Activated CD4-positive, alpha-beta T cell treated with anti-CD3 and anti-CD28 coated beads, Interleukin-2, Interleukin-6, amounts not matched to agents 100 ng/mL and 50 ng/mL, durations not matched to agents 16 hours and 8 hours (primary cell): ENCODE data around the gene CHRNB1.

ENCODE experiments used
- DNase-seq: peaks from one replicate; pipeline ENCODE4 v3.0.0-alpha.2; 2020

The CHRNB1 gene

DNA sequence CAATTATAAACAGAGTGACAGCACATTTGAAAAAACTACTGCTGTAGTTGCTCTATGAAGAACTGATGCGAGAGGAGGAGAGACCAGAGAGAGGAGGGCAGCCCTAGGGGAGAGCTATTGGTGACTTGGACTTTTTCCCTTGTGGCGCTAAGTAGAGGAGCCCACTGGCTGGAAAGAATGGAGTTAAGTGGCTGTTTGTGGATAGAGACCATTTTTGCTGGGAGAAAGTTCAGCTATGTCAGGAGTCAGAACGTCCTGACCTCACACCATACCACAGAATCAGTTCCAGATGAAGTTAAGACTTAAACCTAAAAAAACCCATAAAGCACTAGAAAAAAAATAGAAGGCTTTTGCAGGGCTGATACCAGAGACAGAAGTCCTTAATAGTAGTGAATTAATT, 41.3 kb downstream of the CHRNB1 start:
- DNase-seq, result no peak

DNA sequence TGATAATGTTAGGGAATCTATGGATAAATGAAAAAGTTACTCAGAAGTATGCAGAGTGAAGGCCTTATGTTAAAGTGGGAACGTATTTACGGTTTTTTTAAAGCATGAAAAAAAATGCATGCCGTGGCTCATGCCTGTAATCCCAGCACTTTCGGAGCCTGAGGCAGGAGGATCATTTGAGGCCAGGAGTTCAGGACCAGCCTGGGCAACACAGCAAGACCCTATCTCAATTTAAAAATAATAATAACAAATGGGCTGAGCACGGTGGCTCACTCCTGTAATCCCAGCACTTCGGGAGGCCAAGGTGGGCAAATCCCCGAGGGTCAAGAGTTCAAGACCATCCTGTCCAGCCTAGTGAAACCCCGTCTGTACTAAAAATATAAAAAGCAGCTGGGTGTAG, 45.3 kb downstream of the CHRNB1 start:
- no peak for DNase-seq

DNA sequence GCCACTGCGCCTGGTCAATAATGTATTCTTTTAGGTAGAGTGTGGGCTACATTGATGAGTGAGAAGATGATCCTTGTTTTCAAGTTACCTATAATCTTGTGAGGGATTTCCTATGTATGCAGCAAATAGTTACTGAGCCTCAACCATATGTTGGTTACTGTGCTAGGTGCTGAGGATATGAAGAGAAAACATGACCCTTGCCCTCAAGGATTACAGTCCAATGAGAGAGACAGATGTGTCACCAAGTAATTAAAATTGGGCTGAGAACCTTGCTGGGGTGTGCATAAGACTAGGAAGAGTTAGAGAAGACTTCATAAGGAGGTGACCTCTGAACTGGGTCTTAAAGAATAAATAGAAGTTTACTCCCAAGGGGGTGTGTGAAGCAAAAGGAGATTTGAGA, 46.7 kb downstream of the CHRNB1 start:
- no peak for DNase-seq

DNA sequence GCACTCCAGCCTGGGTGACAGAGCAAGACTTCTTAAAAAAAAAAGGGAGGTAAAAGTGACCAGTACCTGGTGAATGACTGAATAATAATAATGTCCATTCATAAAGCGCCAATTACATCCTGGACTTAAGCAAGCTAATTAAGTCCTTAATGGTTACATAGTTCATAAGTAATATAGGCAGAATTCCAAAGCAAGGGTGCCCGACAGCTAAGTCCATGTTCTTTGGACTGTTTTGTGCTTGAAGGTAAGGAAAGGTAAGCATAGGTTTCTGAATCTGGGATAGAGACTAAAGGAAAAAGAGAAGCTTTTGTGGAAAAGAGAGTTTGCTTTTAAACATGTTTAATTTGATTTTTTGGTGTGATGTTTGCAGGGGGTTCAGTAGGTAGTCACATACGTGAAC, 49.1 kb downstream of the CHRNB1 start:
- no peak for DNase-seq

DNA sequence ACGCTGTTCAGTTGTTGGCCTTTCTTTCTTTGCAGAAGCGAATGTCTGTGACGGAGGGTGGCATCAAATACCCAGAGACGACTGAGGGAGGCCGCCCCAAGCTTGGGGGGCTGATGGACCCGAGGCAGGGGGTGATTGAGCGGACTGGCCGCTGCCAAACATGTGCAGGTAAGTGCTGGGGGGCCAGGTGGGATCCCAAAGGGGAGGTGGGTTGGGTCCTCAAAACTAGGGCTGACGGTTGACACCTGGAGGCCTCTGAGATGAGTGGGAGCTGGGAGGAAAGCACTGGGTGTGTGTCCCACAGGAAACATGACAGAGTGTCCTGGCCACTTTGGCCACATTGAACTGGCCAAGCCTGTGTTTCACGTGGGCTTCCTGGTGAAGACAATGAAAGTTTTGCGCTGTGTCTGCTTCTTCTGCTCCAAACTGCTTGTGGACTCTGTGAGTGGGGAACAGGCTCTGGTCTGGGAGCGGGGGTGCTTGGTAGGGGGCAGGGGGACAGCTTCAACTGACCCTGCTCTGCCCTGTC, 51.1 kb downstream of the CHRNB1 start:
- DNase-seq, result no peak

DNA sequence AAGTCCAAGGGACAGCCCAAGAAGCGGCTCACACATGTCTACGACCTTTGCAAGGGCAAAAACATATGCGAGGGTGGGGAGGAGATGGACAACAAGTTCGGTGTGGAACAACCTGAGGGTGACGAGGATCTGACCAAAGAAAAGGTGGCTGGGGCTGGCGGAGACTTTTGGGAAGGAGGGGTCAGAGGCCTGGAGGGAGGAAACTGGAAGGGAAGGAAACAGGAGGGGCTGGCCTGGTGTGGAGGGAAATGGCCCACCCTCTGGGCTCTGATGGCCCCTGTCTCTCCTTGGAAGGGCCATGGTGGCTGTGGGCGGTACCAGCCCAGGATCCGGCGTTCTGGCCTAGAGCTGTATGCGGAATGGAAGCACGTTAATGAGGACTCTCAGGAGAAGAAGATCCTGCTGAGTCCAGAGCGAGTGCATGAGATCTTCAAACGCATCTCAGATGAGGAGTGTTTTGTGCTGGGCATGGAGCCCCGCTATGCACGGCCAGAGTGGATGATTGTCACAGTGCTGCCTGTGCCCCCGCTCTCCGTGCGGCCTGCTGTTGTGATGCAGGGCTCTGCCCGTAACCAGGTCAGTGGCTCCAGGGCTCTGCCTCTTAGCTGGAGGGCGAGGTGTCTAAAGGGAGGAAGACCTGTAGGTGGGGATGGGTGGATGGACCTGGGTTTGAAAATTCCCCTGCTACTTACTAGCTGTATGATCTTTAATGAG, 51.8 kb downstream of the CHRNB1 start:
- no peak for DNase-seq

DNA sequence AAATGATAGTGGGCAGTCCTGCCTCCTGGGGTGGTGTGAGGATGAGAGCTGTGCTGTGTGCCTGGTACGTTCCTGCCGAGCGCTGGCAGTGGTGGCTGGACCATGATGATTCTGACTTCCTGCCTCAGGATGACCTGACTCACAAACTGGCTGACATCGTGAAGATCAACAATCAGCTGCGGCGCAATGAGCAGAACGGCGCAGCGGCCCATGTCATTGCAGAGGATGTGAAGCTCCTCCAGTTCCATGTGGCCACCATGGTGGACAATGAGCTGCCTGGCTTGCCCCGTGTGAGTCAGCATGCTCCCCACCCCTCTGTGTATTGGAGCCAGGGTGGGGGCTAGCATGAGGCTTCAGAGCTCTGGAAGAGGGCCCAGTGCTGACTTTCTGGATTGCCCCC, 52.4 kb downstream of the CHRNB1 start:
- no peak for DNase-seq

DNA sequence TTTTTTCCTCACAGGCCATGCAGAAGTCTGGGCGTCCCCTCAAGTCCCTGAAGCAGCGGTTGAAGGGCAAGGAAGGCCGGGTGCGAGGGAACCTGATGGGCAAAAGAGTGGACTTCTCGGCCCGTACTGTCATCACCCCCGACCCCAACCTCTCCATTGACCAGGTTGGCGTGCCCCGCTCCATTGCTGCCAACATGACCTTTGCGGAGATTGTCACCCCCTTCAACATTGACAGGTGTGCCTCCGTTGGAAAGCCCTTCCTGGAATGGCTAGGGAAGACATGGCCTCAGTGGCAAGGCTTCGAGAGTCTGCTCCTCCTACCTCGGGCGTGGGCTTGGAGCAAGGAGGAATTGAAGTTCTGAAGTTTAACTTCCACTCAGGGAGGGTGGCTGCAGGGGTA, 52.8 kb downstream of the CHRNB1 start:
- no peak for DNase-seq

DNA sequence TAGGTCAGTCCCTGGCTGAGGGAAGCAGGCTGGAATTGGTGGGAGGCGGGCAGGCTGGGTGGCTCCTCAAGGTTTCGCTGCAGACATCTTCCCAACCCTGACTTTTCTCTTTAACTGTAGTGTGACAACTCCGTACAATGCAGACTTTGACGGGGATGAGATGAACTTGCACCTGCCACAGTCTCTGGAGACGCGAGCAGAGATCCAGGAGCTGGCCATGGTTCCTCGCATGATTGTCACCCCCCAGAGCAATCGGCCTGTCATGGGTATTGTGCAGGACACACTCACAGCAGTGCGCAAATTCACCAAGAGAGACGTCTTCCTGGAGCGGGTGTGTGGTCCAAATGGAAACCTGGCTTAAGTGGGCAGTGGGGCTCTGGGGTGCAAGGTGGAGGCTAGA, 54.3 kb downstream of the CHRNB1 start:
- no peak for DNase-seq

DNA sequence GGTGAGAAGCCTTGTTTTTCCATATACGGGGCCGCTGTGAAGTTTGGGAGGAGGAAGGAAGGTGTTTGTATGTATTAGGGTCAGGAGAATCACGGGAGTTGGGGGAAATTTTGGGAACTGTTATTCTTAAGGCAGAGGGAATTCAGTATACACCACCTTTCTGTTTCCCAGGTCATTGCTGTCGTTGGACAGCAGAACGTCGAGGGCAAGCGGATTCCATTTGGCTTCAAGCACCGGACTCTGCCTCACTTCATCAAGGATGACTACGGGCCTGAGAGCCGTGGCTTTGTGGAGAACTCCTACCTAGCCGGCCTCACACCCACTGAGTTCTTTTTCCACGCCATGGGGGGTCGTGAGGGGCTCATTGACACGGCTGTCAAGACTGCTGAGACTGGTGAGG, 56.9 kb downstream of the CHRNB1 start:
- DNase-seq, result no peak

DNA sequence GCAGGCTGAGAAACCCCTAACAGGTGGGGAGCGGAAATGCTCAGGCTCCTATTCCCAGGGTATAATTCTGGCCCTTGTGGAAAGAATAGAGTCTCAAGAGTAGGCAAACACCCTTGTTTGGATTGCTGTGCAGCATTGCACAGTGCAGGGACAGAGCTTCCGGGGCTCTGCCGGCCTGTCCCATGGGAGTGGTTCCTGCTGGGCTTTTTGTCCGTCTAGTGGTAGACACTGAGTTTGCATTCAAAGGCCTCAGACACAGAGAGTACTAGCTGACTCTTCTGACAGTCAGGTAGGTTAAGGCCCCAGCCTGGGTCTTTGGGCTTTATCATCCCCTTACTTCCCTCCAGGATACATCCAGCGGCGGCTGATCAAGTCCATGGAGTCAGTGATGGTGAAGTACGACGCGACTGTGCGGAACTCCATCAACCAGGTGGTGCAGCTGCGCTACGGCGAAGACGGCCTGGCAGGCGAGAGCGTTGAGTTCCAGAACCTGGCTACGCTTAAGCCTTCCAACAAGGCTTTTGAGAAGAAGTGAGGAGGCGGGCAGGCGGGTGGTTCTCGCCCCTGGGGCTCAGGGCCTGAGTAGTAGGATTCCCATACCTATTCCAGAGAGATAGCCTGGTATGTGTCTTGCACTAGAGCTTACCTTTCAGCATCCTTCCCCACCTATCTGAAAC, 57.4 kb downstream of the CHRNB1 start:
- no peak for DNase-seq

DNA sequence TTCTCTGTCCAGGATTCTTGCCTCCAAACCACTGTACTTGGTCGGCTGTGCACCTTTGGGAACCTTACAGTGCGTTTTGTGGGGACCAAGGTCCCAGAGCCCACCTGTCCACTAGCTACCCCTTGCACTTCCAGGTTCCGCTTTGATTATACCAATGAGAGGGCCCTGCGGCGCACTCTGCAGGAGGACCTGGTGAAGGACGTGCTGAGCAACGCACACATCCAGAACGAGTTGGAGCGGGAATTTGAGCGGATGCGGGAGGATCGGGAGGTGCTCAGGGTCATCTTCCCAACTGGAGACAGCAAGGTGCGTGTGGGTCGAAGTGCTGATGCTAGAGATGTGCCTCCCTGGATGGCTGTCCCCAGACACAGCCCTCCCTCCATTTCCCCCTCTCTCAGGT, 58.1 kb downstream of the CHRNB1 start:
- DNase-seq, result no peak

DNA sequence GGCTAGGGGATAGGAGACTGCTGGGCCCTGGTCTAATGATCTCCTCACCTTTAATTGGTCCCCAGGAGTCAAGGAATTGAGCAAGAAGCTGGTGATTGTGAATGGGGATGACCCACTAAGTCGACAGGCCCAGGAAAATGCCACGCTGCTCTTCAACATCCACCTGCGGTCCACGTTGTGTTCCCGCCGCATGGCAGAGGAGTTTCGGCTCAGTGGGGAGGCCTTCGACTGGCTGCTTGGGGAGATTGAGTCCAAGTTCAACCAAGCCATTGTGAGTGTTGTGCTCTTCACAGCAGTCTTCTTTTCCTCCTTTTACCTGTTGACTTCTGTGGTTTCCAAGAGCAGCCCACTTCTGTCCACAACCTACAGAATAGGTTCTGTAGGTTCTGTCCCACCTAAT, 58.7 kb downstream of the CHRNB1 start:
- no peak for DNase-seq
